Cortex of kidney (tissue), 1 donor: Measurements from ENCODE around the gene ATP2B2.

ENCODE experiments used
- DNase-seq: peaks from one replicate; lab custom pipeline; 2025; lab: John Stamatoyannopoulos, UW

The ATP2B2 gene

GRCh38 chr3:10359761-10360161 is 145.6 kb downstream of the ATP2B2 start:
- DNase-seq, result no peak

GRCh38 chr3:10358309-10358980 is 146.9 kb downstream of the ATP2B2 start:
- DNase-seq, result no peak

- DNase-seq, result no peak
Observed at GRCh38 chr3:10357592-10358308, 147.6 kb downstream of the ATP2B2 start.

GRCh38 chr3:10357095-10357494 is 148.3 kb downstream of the ATP2B2 start:
- DNase-seq, result no peak

GRCh38 chr3:10356461-10356981 is 148.9 kb downstream of the ATP2B2 start:
- DNase-seq, result no peak

- no peak for DNase-seq
Observed at GRCh38 chr3:10354361-10355015, 150.9 kb downstream of the ATP2B2 start.

GRCh38 chr3:10353661-10354360 is 151.6 kb downstream of the ATP2B2 start:
- DNase-seq, result no peak

GRCh38 chr3:10353160-10353559 is 152.2 kb downstream of the ATP2B2 start:
- DNase-seq, result no peak

- no peak for DNase-seq
Observed at GRCh38 chr3:10352146-10352911, 153.1 kb downstream of the ATP2B2 start.

GRCh38 chr3:10351013-10351735 is 154.2 kb downstream of the ATP2B2 start:
- DNase-seq, result no peak

- DNase-seq, result no peak
Observed at GRCh38 chr3:10350324-10350985, 154.9 kb downstream of the ATP2B2 start.

- no peak for DNase-seq
Observed at GRCh38 chr3:10349801-10350200, 155.6 kb downstream of the ATP2B2 start.

GRCh38 chr3:10348404-10348721 is 157.0 kb downstream of the ATP2B2 start:
- no peak for DNase-seq

GRCh38 chr3:10347648-10348403 is 157.6 kb downstream of the ATP2B2 start:
- no peak for DNase-seq

GRCh38 chr3:10345911-10346310 is 159.5 kb downstream of the ATP2B2 start:
- DNase-seq, result no peak

- DNase-seq, result no peak
Observed at GRCh38 chr3:10344944-10345575, 160.3 kb downstream of the ATP2B2 start.

GRCh38 chr3:10344147-10344943 is 161.0 kb downstream of the ATP2B2 start:
- no peak for DNase-seq

- no peak for DNase-seq
Observed at GRCh38 chr3:10343526-10343925, 161.9 kb downstream of the ATP2B2 start.
